Measurements from ENCODE around the gene NEGR1.

The NEGR1 gene

GRCh38 chr1:71869326-71869725, 413.0 kb downstream of the NEGR1 start:
- Mint-ChIP-seq H3K4me1 (ENCODE audit: low read depth) (no peaks in the 10 kb centered on the region), H3K27ac (no peak overlapping the region), H3K27me3 (no peaks in the 10 kb centered on the region), H3K9me3 (ENCODE audit: low read depth) (no peaks in the 10 kb centered on the region), H3K36me3 (no peaks in the 10 kb centered on the region), H3K4me3 (no peak overlapping the region)

GRCh38 chr1:71862756-71863155, 419.6 kb downstream of the NEGR1 start:
- Mint-ChIP-seq H3K27ac (no peak overlapping the region), H3K4me1 (ENCODE audit: low read depth) (no peaks in the 10 kb centered on the region), H3K27me3 (no peaks in the 10 kb centered on the region), H3K4me3 (no peak overlapping the region), H3K36me3 (no peaks in the 10 kb centered on the region), H3K9me3 (ENCODE audit: low read depth) (peaks cover 4% of the 10 kb centered on the region)

GRCh38 chr1:71861022-71861421, 421.3 kb downstream of the NEGR1 start:
- H3K9me3 Mint-ChIP-seq (ENCODE audit: low read depth) = peaks cover 4% of the 10 kb centered on the region
- no peak overlapping the region for H3K4me3 Mint-ChIP-seq
- no peaks in the 10 kb centered on the region for H3K36me3 Mint-ChIP-seq
- H3K27ac Mint-ChIP-seq = no peak overlapping the region
- H3K4me1 Mint-ChIP-seq (ENCODE audit: low read depth) = no peaks in the 10 kb centered on the region
- H3K27me3 Mint-ChIP-seq = no peaks in the 10 kb centered on the region

GRCh38 chr1:71859806-71860205, 422.5 kb downstream of the NEGR1 start:
- Mint-ChIP-seq H3K27ac (no peak overlapping the region), H3K27me3 (no peaks in the 10 kb centered on the region), H3K36me3 (no peaks in the 10 kb centered on the region), H3K4me1 (ENCODE audit: low read depth) (no peaks in the 10 kb centered on the region), H3K4me3 (no peak overlapping the region), H3K9me3 (ENCODE audit: low read depth) (peaks cover 4% of the 10 kb centered on the region)

- no peak overlapping the region for H3K27ac Mint-ChIP-seq
- no peaks in the 10 kb centered on the region for H3K27me3 Mint-ChIP-seq
- peaks cover 4% of the 10 kb centered on the region for H3K9me3 Mint-ChIP-seq (ENCODE audit: low read depth)
- no peaks in the 10 kb centered on the region for H3K36me3 Mint-ChIP-seq
- no peak overlapping the region for H3K4me3 Mint-ChIP-seq
- no peaks in the 10 kb centered on the region for H3K4me1 Mint-ChIP-seq (ENCODE audit: low read depth)
Measured at GRCh38 chr1:71857862-71858261, 424.5 kb downstream of the NEGR1 start.

GRCh38 chr1:71853360-71853759, 429.0 kb downstream of the NEGR1 start:
- Mint-ChIP-seq H3K27me3 (no peaks in the 10 kb centered on the region), H3K4me1 (ENCODE audit: low read depth) (no peaks in the 10 kb centered on the region), H3K27ac (no peak overlapping the region), H3K4me3 (no peak overlapping the region), H3K36me3 (no peaks in the 10 kb centered on the region), H3K9me3 (ENCODE audit: low read depth) (no peaks in the 10 kb centered on the region)

GRCh38 chr1:71850936-71851335, 431.4 kb downstream of the NEGR1 start:
- H3K27me3 Mint-ChIP-seq = no peaks in the 10 kb centered on the region
- H3K9me3 Mint-ChIP-seq (ENCODE audit: low read depth) = no peaks in the 10 kb centered on the region
- H3K36me3 Mint-ChIP-seq = no peaks in the 10 kb centered on the region
- H3K27ac Mint-ChIP-seq = no peak overlapping the region
- H3K4me1 Mint-ChIP-seq (ENCODE audit: low read depth) = no peaks in the 10 kb centered on the region
- H3K4me3 Mint-ChIP-seq = no peak overlapping the region

- H3K36me3 Mint-ChIP-seq = no peaks in the 10 kb centered on the region
Measured at GRCh38 chr1:71850515-71850914, 431.8 kb downstream of the NEGR1 start.

GRCh38 chr1:71843012-71843411, 439.3 kb downstream of the NEGR1 start:
- H3K27me3 Mint-ChIP-seq = no peaks in the 10 kb centered on the region
- H3K9me3 Mint-ChIP-seq (ENCODE audit: low read depth) = no peaks in the 10 kb centered on the region
- H3K36me3 Mint-ChIP-seq = no peaks in the 10 kb centered on the region
- no peaks in the 10 kb centered on the region for H3K4me1 Mint-ChIP-seq (ENCODE audit: low read depth)
- no peak overlapping the region for H3K27ac Mint-ChIP-seq
- no peak overlapping the region for H3K4me3 Mint-ChIP-seq

More at GRCh38 chr1:71850515-71850914, 431.8 kb downstream of the NEGR1 start:
- Mint-ChIP-seq H3K4me3 (no peak overlapping the region), H3K27me3 (no peaks in the 10 kb centered on the region), H3K27ac (no peak overlapping the region), H3K9me3 (ENCODE audit: low read depth) (no peaks in the 10 kb centered on the region), H3K4me1 (ENCODE audit: low read depth) (no peaks in the 10 kb centered on the region)

GRCh38 chr1:71839876-71840275, 442.5 kb downstream of the NEGR1 start:
- H3K27me3 Mint-ChIP-seq = no peaks in the 10 kb centered on the region

GRCh38 chr1:71836904-71837303, 445.4 kb downstream of the NEGR1 start:
- no peaks in the 10 kb centered on the region for H3K36me3 Mint-ChIP-seq

More at GRCh38 chr1:71839876-71840275, 442.5 kb downstream of the NEGR1 start:
- Mint-ChIP-seq H3K9me3 (ENCODE audit: low read depth) (no peaks in the 10 kb centered on the region), H3K36me3 (no peaks in the 10 kb centered on the region), H3K27ac (no peak overlapping the region), H3K4me1 (ENCODE audit: low read depth) (no peaks in the 10 kb centered on the region), H3K4me3 (no peak overlapping the region)

GRCh38 chr1:71835442-71835813, 446.9 kb downstream of the NEGR1 start:
- no peaks in the 10 kb centered on the region for H3K9me3 Mint-ChIP-seq (ENCODE audit: low read depth)
- no peak overlapping the region for H3K4me3 Mint-ChIP-seq
- H3K4me1 Mint-ChIP-seq (ENCODE audit: low read depth) = no peaks in the 10 kb centered on the region
- H3K27ac Mint-ChIP-seq = no peak overlapping the region
- no peaks in the 10 kb centered on the region for H3K36me3 Mint-ChIP-seq
- no peaks in the 10 kb centered on the region for H3K27me3 Mint-ChIP-seq

More at GRCh38 chr1:71836904-71837303, 445.4 kb downstream of the NEGR1 start:
- no peak overlapping the region for H3K4me3 Mint-ChIP-seq
- no peak overlapping the region for H3K27ac Mint-ChIP-seq
- no peaks in the 10 kb centered on the region for H3K9me3 Mint-ChIP-seq (ENCODE audit: low read depth)
- H3K27me3 Mint-ChIP-seq = no peaks in the 10 kb centered on the region
- H3K4me1 Mint-ChIP-seq (ENCODE audit: low read depth) = no peaks in the 10 kb centered on the region

- no peaks in the 10 kb centered on the region for H3K9me3 Mint-ChIP-seq (ENCODE audit: low read depth)
- H3K27me3 Mint-ChIP-seq = no peaks in the 10 kb centered on the region
- H3K36me3 Mint-ChIP-seq = no peaks in the 10 kb centered on the region
- no peaks in the 10 kb centered on the region for H3K4me1 Mint-ChIP-seq (ENCODE audit: low read depth)
- H3K27ac Mint-ChIP-seq = no peak overlapping the region
- H3K4me3 Mint-ChIP-seq = no peak overlapping the region
Measured at GRCh38 chr1:71834601-71835441, 447.5 kb downstream of the NEGR1 start.

GRCh38 chr1:71831646-71832045, 450.7 kb downstream of the NEGR1 start:
- no peak overlapping the region for H3K27ac Mint-ChIP-seq
- no peaks in the 10 kb centered on the region for H3K4me1 Mint-ChIP-seq (ENCODE audit: low read depth)
- no peaks in the 10 kb centered on the region for H3K27me3 Mint-ChIP-seq
- no peaks in the 10 kb centered on the region for H3K9me3 Mint-ChIP-seq (ENCODE audit: low read depth)
- H3K36me3 Mint-ChIP-seq = no peaks in the 10 kb centered on the region
- no peak overlapping the region for H3K4me3 Mint-ChIP-seq

GRCh38 chr1:71829346-71829745, 453.0 kb downstream of the NEGR1 start:
- no peak overlapping the region for H3K27ac Mint-ChIP-seq

GRCh38 chr1:71828431-71829012, 453.8 kb downstream of the NEGR1 start:
- no peak overlapping the region for H3K4me3 Mint-ChIP-seq
- no peaks in the 10 kb centered on the region for H3K27me3 Mint-ChIP-seq
- H3K9me3 Mint-ChIP-seq (ENCODE audit: low read depth) = peaks cover 5% of the 10 kb centered on the region
- H3K4me1 Mint-ChIP-seq (ENCODE audit: low read depth) = no peaks in the 10 kb centered on the region
- no peaks in the 10 kb centered on the region for H3K36me3 Mint-ChIP-seq
- no peak overlapping the region for H3K27ac Mint-ChIP-seq

More at GRCh38 chr1:71829346-71829745, 453.0 kb downstream of the NEGR1 start:
- Mint-ChIP-seq H3K27me3 (no peaks in the 10 kb centered on the region), H3K4me3 (no peak overlapping the region), H3K4me1 (ENCODE audit: low read depth) (no peaks in the 10 kb centered on the region), H3K9me3 (ENCODE audit: low read depth) (peaks cover 5% of the 10 kb centered on the region), H3K36me3 (no peaks in the 10 kb centered on the region)

All from activated naive CD8-positive, alpha-beta T cell (primary cell).